Right renal cortex interstitium (tissue), 3 donors: ENCODE data around the gene MGAT3. TPM values are rescaled to one million over a fixed set of nuclear protein-coding genes. Genes with fewer than 3 reads are reported as not detected.
A peak's percentile ranks its signal among the peaks of the same experiment; 100 is the strongest.

Experiments used
- DNase-seq, 3 donors: peaks; one replicate each; pipeline ENCODE4 v3.0.0-alpha.2; 2013; ENCODE audit warnings: low read depth in 3 of 3, low spot score in 2 of 3
- polyA plus RNA-seq, 3 donors: library from polyadenylated mRNA; unstranded; fragments of 120-200 nt; gene quantifications; one replicate each; pipeline ENCODE4 v1.2.1, GENCODE V29; 2013; ENCODE audit not compliant: insufficient read length in 3 of 3

The MGAT3 gene
- polyA plus RNA-seq, 3 donors: 18.7 to 26.7 (median 23.8) TPM

GRCh38 chr22:39524753-39525657 is 68.2 kb downstream of the MGAT3 start:
- no peak for DNase-seq

GRCh38 chr22:39525658-39525975 is 68.8 kb downstream of the MGAT3 start:
- DNase-seq: no peak

GRCh38 chr22:39526736-39527171 is 69.9 kb downstream of the MGAT3 start:
- no peak for DNase-seq

- no peak for DNase-seq
Observed at GRCh38 chr22:39527481-39527961, 70.7 kb downstream of the MGAT3 start.

- DNase-seq: no peak
Observed at GRCh38 chr22:39528080-39528661, 71.4 kb downstream of the MGAT3 start.

- peak in 2 of 3 donors; percentile 74 to 76 for DNase-seq
Observed at GRCh38 chr22:39528681-39529486, 72.1 kb downstream of the MGAT3 start.

- DNase-seq: no peak
Observed at GRCh38 chr22:39529487-39529851, 72.7 kb downstream of the MGAT3 start.

GRCh38 chr22:39530116-39530515 is 73.3 kb downstream of the MGAT3 start:
- DNase-seq: no peak

- DNase-seq: no peak
Observed at GRCh38 chr22:39530692-39531331, 74.0 kb downstream of the MGAT3 start.

- peak; percentile 99 to 100 (median 99) for DNase-seq
Observed at GRCh38 chr22:39532215-39533073, 75.6 kb downstream of the MGAT3 start, which contains the start of gene RPS19BP1. TSS of gene RPS19BP1 (minus strand) at chr22:39532748. CDS start at chr22:39532738, 10 bp downstream.

GRCh38 chr22:39534092-39534506 is 77.3 kb downstream of the MGAT3 start:
- no peak for DNase-seq

- DNase-seq: peak in 1 of 3 donors; percentile 68
Observed at GRCh38 chr22:39534591-39535356, 78.0 kb downstream of the MGAT3 start.

GRCh38 chr22:39535357-39535725 is 78.5 kb downstream of the MGAT3 start:
- DNase-seq: no peak

GRCh38 chr22:39535831-39536449 is 79.1 kb downstream of the MGAT3 start:
- DNase-seq: no peak

GRCh38 chr22:39536711-39537110 is 79.9 kb downstream of the MGAT3 start:
- DNase-seq: no peak

- no peak for DNase-seq
Observed at GRCh38 chr22:39537975-39538374, 81.2 kb downstream of the MGAT3 start.
